DOHH2 (cell line): ENCODE results near the gene PLA2G4E.

Source experiments
- H3F3A ChIP-seq: fragments of 200-600 bp; sonication (generic), shearing (Covaris generic); 2 replicates; pipeline ENCODE4 v1.6.0; 2016; ENCODE audit warnings: antibody characterized with exemption, mild to moderate bottlenecking; ENCODE audit not compliant: control insufficient read depth, insufficient read depth
- H3K27ac ChIP-seq: fragments of 200-600 bp; sonication (generic); 2 replicates; pipeline ENCODE4 v1.5.1; 2014; ENCODE audit warnings: low read depth, mild to moderate bottlenecking, low read length, moderate library complexity
- H3K27me3 ChIP-seq: fragments of 200-600 bp; sonication (generic); 2 replicates; pipeline ENCODE4 v1.6.1; 2014; ENCODE audit warnings: mild to moderate bottlenecking, low read length, mixed read lengths; ENCODE audit not compliant: control insufficient read depth
- H3K36me3 ChIP-seq: fragments of 200-600 bp; sonication (generic); 2 replicates; pipeline ENCODE4 v1.6.1; 2014; ENCODE audit warnings: mild to moderate bottlenecking, low read length, moderate library complexity, mixed read lengths; ENCODE audit not compliant: control insufficient read depth
- H3K4me1 ChIP-seq: fragments of 200-600 bp; sonication (generic); 2 replicates; pipeline ENCODE4 v1.6.1; 2014; ENCODE audit warnings: mild to moderate bottlenecking, low read length, mixed read lengths; ENCODE audit not compliant: control insufficient read depth
- H3K4me2 ChIP-seq: fragments of 200-600 bp; sonication (generic); 2 replicates; pipeline ENCODE4 v1.6.0; 2014; ENCODE audit warnings: mild to moderate bottlenecking, low read length, moderate library complexity
- H3K4me3 ChIP-seq: fragments of 200-600 bp; sonication (generic); 2 replicates; pipeline ENCODE4 v1.5.1; 2014; ENCODE audit warnings: mild to moderate bottlenecking, low read length, mixed read lengths
- H3K79me2 ChIP-seq: fragments of 200-600 bp; sonication (generic); 2 replicates; pipeline ENCODE4 v1.6.1; 2014; ENCODE audit warnings: mild to moderate bottlenecking, low read length, mixed read lengths; ENCODE audit not compliant: control insufficient read depth
- H3K9me2 ChIP-seq: fragments of 200-600 bp; sonication (generic); replicated peaks from 2 replicates; pipeline ENCODE4 v1.6.1; 2014; ENCODE audit warnings: mild to moderate bottlenecking, low read length, mixed read lengths; ENCODE audit not compliant: control insufficient read depth
- H3K9me3 ChIP-seq: fragments of 200-600 bp; sonication (generic); 2 replicates; pipeline ENCODE4 v1.6.1; 2014; ENCODE audit warnings: antibody characterized with exemption, low read length, mixed read lengths; ENCODE audit not compliant: control insufficient read depth, insufficient read depth
- H4K20me1 ChIP-seq: fragments of 200-600 bp; sonication (generic); 2 replicates; pipeline ENCODE4 v1.6.0; 2014; ENCODE audit warnings: low read depth, mild to moderate bottlenecking, antibody characterized with exemption, low read length, moderate library complexity; ENCODE audit not compliant: control insufficient read depth, insufficient read depth
- CTCF ChIP-seq: fragments of 200-600 bp; sonication (generic); IDR thresholded peaks from one replicate; pipeline ENCODE4 v1.5.1; 2014; ENCODE audit warnings: antibody characterized with exemption, mild to moderate bottlenecking, low read depth, low read length; ENCODE audit not compliant: poor library complexity, severe bottlenecking
- EZH2phosphoT487 ChIP-seq: fragments of 200-600 bp; sonication (generic); IDR thresholded peaks from 2 replicates; pipeline ENCODE4 v1.6.1; 2017; ENCODE audit warnings: borderline replicate concordance, mild to moderate bottlenecking, antibody characterized with exemption, low read length, moderate library complexity, mixed read lengths

PLA2G4E gene

DNA sequence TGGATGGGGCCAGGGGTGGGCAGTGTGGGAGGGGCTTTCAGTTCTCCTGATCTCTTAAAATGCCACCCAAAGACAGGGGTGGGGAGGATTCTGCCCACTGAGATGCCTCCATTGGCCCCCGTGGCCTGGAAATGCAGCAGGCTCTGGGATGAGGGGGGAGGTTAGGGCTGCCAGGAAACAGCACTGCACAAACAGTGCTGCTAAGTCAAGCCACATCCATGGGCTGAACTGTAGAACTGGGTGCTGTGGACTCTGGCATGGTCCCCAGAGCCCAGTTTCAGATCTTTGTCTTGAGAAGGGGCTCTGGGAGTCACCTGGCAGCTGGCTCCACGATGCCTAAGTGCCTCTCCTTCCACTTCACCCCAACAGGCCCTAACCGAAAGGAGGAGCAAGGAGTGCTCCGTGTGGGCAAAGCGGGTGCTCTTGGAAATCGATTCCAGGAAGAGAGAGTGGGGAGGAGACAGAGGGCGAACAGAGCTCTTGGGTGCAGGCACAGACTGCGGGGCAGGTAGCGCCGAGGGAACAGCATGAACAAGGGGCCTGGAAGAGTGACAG, 7.8 kb downstream of the PLA2G4E start:
- Histone ChIP-seq H3K4me2 (no peak overlapping the region), H3K9me3 (no peaks in the 10 kb centered on the region), H3F3A (no peaks in the 10 kb centered on the region), H3K36me3 (no peaks in the 10 kb centered on the region), H3K27me3 (peaks cover 22% of the 10 kb centered on the region), H4K20me1 (no peaks in the 10 kb centered on the region), H3K9me2 (no peaks in the 10 kb centered on the region), H3K27ac (no peak overlapping the region), H3K79me2 (no peaks in the 10 kb centered on the region), H3K4me1 (no peaks in the 10 kb centered on the region), H3K4me3 (no peak overlapping the region)
- TF ChIP-seq EZH2phosphoT487 (no peak), CTCF (no peak)

- no peak overlapping the region for H3K27ac ChIP-seq
- no peaks in the 10 kb centered on the region for H3K79me2 ChIP-seq
- H4K20me1 ChIP-seq, result no peaks in the 10 kb centered on the region
- H3K4me2 ChIP-seq, result no peak overlapping the region
- H3K27me3 ChIP-seq, result peaks cover 22% of the 10 kb centered on the region
- H3K9me3 ChIP-seq, result no peaks in the 10 kb centered on the region
- no peaks in the 10 kb centered on the region for H3K9me2 ChIP-seq
- no peaks in the 10 kb centered on the region for H3K4me1 ChIP-seq
- no peaks in the 10 kb centered on the region for H3K36me3 ChIP-seq
- H3F3A ChIP-seq, result no peaks in the 10 kb centered on the region
- H3K4me3 ChIP-seq, result no peak overlapping the region
- TF ChIP-seq CTCF (no peak), EZH2phosphoT487 (no peak)
Observed at GRCh38 chr15:42012241-42012640, 8.6 kb downstream of the PLA2G4E start.

GRCh38 chr15:42011074-42011473, 9.8 kb downstream of the PLA2G4E start:
- TF ChIP-seq EZH2phosphoT487, result no peak
- TF ChIP-seq CTCF, result no peak
- H3K27ac ChIP-seq, result no peak overlapping the region
- no peak overlapping the region for H3K4me3 ChIP-seq
- H3K27me3 ChIP-seq, result peaks cover 14% of the 10 kb centered on the region
- no peaks in the 10 kb centered on the region for H3K36me3 ChIP-seq
- no peaks in the 10 kb centered on the region for H3K4me1 ChIP-seq
- H4K20me1 ChIP-seq, result no peaks in the 10 kb centered on the region
- no peaks in the 10 kb centered on the region for H3K79me2 ChIP-seq
- H3K9me3 ChIP-seq, result no peaks in the 10 kb centered on the region
- no peaks in the 10 kb centered on the region for H3K9me2 ChIP-seq
- no peaks in the 10 kb centered on the region for H3F3A ChIP-seq
- no peak overlapping the region for H3K4me2 ChIP-seq

DNA sequence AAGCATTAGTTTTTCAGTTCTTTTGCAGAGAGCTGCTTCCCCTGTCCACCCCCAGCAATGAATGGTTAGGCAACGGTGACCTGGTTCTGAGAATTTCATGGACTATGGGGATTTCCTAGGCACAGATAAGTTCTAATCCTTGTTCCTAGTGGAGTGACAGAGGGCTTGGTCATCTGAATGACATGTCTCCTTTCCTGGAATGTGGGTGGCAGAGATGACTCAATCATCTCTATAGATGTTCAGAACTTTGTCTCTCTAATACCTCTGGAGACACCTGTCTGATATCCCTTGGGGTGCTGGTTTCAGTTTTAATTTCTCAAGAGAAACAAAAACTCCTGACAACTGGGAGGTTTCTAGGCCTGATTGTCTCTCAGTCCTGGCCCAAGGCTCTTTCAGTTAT, 10.4 kb downstream of the PLA2G4E start:
- H3K27ac ChIP-seq, result no peak overlapping the region
- H3K9me3 ChIP-seq, result no peaks in the 10 kb centered on the region
- H3K36me3 ChIP-seq, result no peaks in the 10 kb centered on the region
- H3K9me2 ChIP-seq, result no peaks in the 10 kb centered on the region
- H3K4me2 ChIP-seq, result no peak overlapping the region
- H3K79me2 ChIP-seq, result no peaks in the 10 kb centered on the region
- no peaks in the 10 kb centered on the region for H4K20me1 ChIP-seq
- no peak overlapping the region for H3K4me3 ChIP-seq
- H3K27me3 ChIP-seq, result peaks cover 14% of the 10 kb centered on the region
- no peaks in the 10 kb centered on the region for H3K4me1 ChIP-seq
- no peaks in the 10 kb centered on the region for H3F3A ChIP-seq
- TF ChIP-seq CTCF, result no peak
- no peak for TF ChIP-seq EZH2phosphoT487
